Renal cortex interstitium (tissue), 11 donors: ENCODE results near the gene UBE2G2. TPM values are rescaled to one million over a fixed set of nuclear protein-coding genes. Genes with fewer than 3 reads are reported as not detected.

Experiments used
- DNase-seq, 11 donors: peaks; one replicate each; pipeline ENCODE4 v3.0.0-alpha.2; 2013; ENCODE audit warnings: low read depth in 9 of 11, low spot score in 4 of 11; ENCODE audit errors: extremely low read depth in 1 of 11
- polyA plus RNA-seq, 3 donors: library from polyadenylated mRNA; unstranded; fragments of 120-200 nt; gene quantifications; one replicate each; pipeline ENCODE4 v1.2.1, GENCODE V29; 2013; ENCODE audit not compliant: insufficient read length in 3 of 3

Gene UBE2G2
- polyA plus RNA-seq, 3 donors: 82.1 to 132 (median 83.4) TPM

GRCh38 chr21:44759628-44760285, 41.9 kb downstream of the UBE2G2 start:
- no peak for DNase-seq

GRCh38 chr21:44758781-44759627, 42.6 kb downstream of the UBE2G2 start:
- no peak for DNase-seq

- DNase-seq: no peak
Measured at GRCh38 chr21:44758141-44758561, 43.5 kb downstream of the UBE2G2 start.

- DNase-seq: no peak
Measured at GRCh38 chr21:44757731-44758130, 43.9 kb downstream of the UBE2G2 start.

- DNase-seq: no peak
Measured at GRCh38 chr21:44756423-44757185, 45.0 kb downstream of the UBE2G2 start.

GRCh38 chr21:44755227-44755626, 46.4 kb downstream of the UBE2G2 start:
- no peak for DNase-seq

GRCh38 chr21:44753357-44753756, 48.3 kb downstream of the UBE2G2 start:
- no peak for DNase-seq

GRCh38 chr21:44752671-44753235, 48.9 kb downstream of the UBE2G2 start:
- no peak for DNase-seq

- DNase-seq: no peak
Measured at GRCh38 chr21:44751799-44752636, 49.6 kb downstream of the UBE2G2 start.

GRCh38 chr21:44751186-44751798, 50.3 kb downstream of the UBE2G2 start:
- no peak for DNase-seq

- no peak for DNase-seq
Measured at GRCh38 chr21:44750675-44751025, 51.0 kb downstream of the UBE2G2 start.

- DNase-seq: no peak
Measured at GRCh38 chr21:44749759-44750674, 51.6 kb downstream of the UBE2G2 start.

- DNase-seq: no peak
Measured at GRCh38 chr21:44749116-44749758, 52.4 kb downstream of the UBE2G2 start.

- DNase-seq: no peak
Measured at GRCh38 chr21:44748621-44749020, 53.0 kb downstream of the UBE2G2 start.

GRCh38 chr21:44742418-44743153, 59.0 kb downstream of the UBE2G2 start:
- no peak for DNase-seq

- DNase-seq: no peak
Measured at GRCh38 chr21:44741921-44742320, 59.7 kb downstream of the UBE2G2 start.
